Panc1 (cell line): ENCODE measurements around the gene KCNAB1.

Source experiments
- POLR2AphosphoS5 ChIP-seq: IDR thresholded peaks from 2 replicates; pipeline ENCODE4 v1.6.1; 2012; ENCODE audit warnings: mild to moderate bottlenecking, low read depth, low read length, moderate library complexity
- SIN3A ChIP-seq: IDR thresholded peaks from 2 replicates; pipeline ENCODE4 v1.6.1; 2012; ENCODE audit warnings: low read depth, mild to moderate bottlenecking, low read length, moderate library complexity, borderline replicate concordance; ENCODE audit not compliant: insufficient read depth
- TF ChIP-seq, protein P1 (sequence below): fragments of 450-650 bp; IDR thresholded peaks from 2 replicates; pipeline ENCODE4 v1.5.1; 2017; ENCODE audit warnings: mild to moderate bottlenecking
- TF ChIP-seq, protein P2 (sequence below), 2 experiments: IDR thresholded peaks; 2 replicates each; pipeline ENCODE4 v1.6.1; 2011 to 2012; ENCODE audit warnings: low read depth in 2 of 2, control low read depth in 1 of 2, low read length in 1 of 2, mild to moderate bottlenecking in 1 of 2, moderate library complexity in 1 of 2; ENCODE audit not compliant: insufficient read depth in 1 of 2

DNA sequence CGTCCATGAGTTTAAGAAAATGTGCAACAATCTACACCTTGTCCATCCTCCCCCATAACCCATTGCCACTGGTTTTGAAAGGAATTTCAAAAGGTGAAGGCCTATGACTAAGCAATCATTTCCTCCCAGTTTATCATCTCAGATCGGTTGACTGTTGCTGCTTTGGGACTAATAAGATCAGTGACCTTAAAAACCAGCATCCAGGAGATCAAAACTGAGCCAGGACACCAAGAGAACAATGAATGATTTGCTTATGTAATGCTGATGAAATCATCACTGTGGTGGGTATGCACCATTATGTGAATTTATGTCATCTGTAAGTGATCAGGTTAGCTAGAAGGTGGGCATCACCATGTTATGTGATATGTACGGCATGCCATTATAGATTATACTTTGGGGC, 239.0 kb downstream of the KCNAB1 start:
- TF ChIP-seq, protein P1, sequence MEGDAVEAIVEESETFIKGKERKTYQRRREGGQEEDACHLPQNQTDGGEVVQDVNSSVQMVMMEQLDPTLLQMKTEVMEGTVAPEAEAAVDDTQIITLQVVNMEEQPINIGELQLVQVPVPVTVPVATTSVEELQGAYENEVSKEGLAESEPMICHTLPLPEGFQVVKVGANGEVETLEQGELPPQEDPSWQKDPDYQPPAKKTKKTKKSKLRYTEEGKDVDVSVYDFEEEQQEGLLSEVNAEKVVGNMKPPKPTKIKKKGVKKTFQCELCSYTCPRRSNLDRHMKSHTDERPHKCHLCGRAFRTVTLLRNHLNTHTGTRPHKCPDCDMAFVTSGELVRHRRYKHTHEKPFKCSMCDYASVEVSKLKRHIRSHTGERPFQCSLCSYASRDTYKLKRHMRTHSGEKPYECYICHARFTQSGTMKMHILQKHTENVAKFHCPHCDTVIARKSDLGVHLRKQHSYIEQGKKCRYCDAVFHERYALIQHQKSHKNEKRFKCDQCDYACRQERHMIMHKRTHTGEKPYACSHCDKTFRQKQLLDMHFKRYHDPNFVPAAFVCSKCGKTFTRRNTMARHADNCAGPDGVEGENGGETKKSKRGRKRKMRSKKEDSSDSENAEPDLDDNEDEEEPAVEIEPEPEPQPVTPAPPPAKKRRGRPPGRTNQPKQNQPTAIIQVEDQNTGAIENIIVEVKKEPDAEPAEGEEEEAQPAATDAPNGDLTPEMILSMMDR: no peak
- TF ChIP-seq POLR2AphosphoS5: no peak
- no peak for TF ChIP-seq SIN3A
- TF ChIP-seq, protein P2, sequence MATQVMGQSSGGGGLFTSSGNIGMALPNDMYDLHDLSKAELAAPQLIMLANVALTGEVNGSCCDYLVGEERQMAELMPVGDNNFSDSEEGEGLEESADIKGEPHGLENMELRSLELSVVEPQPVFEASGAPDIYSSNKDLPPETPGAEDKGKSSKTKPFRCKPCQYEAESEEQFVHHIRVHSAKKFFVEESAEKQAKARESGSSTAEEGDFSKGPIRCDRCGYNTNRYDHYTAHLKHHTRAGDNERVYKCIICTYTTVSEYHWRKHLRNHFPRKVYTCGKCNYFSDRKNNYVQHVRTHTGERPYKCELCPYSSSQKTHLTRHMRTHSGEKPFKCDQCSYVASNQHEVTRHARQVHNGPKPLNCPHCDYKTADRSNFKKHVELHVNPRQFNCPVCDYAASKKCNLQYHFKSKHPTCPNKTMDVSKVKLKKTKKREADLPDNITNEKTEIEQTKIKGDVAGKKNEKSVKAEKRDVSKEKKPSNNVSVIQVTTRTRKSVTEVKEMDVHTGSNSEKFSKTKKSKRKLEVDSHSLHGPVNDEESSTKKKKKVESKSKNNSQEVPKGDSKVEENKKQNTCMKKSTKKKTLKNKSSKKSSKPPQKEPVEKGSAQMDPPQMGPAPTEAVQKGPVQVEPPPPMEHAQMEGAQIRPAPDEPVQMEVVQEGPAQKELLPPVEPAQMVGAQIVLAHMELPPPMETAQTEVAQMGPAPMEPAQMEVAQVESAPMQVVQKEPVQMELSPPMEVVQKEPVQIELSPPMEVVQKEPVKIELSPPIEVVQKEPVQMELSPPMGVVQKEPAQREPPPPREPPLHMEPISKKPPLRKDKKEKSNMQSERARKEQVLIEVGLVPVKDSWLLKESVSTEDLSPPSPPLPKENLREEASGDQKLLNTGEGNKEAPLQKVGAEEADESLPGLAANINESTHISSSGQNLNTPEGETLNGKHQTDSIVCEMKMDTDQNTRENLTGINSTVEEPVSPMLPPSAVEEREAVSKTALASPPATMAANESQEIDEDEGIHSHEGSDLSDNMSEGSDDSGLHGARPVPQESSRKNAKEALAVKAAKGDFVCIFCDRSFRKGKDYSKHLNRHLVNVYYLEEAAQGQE (IDR thresholded peaks at IDR 0.05; ENCODE audit: insufficient read depth in 1 of 2, low read depth in 2 of 2, low read length in 1 of 2): no peak
